ENCODE measurements around the gene NTNG1.

The NTNG1 gene

GRCh38 chr1:107419003-107419402 lies 278.2 kb downstream of the NTNG1 start:
- TF ChIP-seq CTCF (IDR thresholded peaks at IDR 0.05), result no peak

- TF ChIP-seq CTCF (IDR thresholded peaks at IDR 0.05), result no peak
These were observed 282.1 kb downstream of the NTNG1 start for GRCh38 chr1:107422901-107423300.

GRCh38 chr1:107430540-107431228 lies 289.8 kb downstream of the NTNG1 start:
- peak; percentile 89 for TF ChIP-seq CTCF (IDR thresholded peaks at IDR 0.05)

GRCh38 chr1:107432108-107432507 lies 291.3 kb downstream of the NTNG1 start:
- no peak for TF ChIP-seq CTCF (IDR thresholded peaks at IDR 0.05)

GRCh38 chr1:107433068-107433467 lies 292.2 kb downstream of the NTNG1 start:
- no peak for TF ChIP-seq CTCF (IDR thresholded peaks at IDR 0.05)

- TF ChIP-seq CTCF (IDR thresholded peaks at IDR 0.05), result no peak
These were observed 293.0 kb downstream of the NTNG1 start for GRCh38 chr1:107433635-107434360.

GRCh38 chr1:107434361-107434693 lies 293.5 kb downstream of the NTNG1 start:
- TF ChIP-seq CTCF (IDR thresholded peaks at IDR 0.05), result no peak

Data from LNCAP (cell line).